ENCODE data around the gene GPR18.

DNA sequence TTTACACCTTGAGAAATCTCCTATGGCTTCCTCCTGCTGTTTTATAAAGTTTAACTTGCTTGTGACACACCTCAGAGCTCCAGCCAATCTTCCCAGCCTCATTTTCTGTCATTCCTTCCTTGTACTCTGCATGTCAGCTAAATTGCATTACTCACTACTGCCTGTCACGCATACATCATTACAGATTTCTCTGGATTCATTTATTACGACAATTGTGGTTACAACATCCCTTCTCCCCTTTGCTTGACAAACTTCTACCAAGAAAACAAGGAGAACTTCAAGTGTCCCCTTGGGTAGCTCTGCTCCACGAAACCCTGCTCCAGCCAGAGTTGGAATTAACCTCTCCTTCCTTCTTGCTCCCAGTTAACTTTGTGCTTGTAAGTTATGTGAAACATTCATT lies 22.0 kb upstream of the GPR18 start:
- no peak for TF ChIP-seq EZH2 (optimal IDR thresholded peaks at IDR 0.05; ENCODE audit: low read depth, low read length)
- TF ChIP-seq, protein P1, sequence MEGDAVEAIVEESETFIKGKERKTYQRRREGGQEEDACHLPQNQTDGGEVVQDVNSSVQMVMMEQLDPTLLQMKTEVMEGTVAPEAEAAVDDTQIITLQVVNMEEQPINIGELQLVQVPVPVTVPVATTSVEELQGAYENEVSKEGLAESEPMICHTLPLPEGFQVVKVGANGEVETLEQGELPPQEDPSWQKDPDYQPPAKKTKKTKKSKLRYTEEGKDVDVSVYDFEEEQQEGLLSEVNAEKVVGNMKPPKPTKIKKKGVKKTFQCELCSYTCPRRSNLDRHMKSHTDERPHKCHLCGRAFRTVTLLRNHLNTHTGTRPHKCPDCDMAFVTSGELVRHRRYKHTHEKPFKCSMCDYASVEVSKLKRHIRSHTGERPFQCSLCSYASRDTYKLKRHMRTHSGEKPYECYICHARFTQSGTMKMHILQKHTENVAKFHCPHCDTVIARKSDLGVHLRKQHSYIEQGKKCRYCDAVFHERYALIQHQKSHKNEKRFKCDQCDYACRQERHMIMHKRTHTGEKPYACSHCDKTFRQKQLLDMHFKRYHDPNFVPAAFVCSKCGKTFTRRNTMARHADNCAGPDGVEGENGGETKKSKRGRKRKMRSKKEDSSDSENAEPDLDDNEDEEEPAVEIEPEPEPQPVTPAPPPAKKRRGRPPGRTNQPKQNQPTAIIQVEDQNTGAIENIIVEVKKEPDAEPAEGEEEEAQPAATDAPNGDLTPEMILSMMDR (IDR thresholded peaks at IDR 0.05; ENCODE audit: low read length): no peak
